Measurements from ENCODE around the gene FOXL1. TPM values are rescaled to one million over a fixed set of nuclear protein-coding genes. Genes with fewer than 3 reads are reported as not detected.

Gene FOXL1
- total RNA-seq, 1 donor from 2014 or later, result 8.2 TPM

DNA sequence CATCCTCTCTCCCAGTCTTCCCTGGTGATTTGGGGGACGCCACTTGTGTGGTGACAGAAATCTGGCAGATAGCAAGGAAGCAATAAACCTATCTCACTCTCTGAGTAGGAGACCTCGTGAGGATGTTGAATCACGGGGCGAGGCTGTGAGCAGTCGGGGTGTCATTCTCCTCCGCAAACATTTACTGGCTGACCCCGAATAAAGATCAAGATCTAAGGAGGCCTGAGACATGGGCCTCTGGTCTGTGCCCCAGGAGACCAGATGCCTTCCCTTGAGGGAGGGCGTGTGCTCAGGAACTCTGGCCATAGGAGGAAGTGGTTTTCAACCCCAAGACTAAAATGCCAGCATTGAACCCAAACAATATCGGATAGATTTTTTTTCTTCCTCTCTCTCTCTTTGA lies 53.1 kb downstream of the FOXL1 start:
- peak; percentile 62 for DNase-seq (ENCODE audit: low spot score)

Other genes starting within 250 kb of the FOXL1 start
- 31.0 TPM for gene FOXF1, start 68.0 kb upstream of the FOXL1 start, total RNA-seq
- 29.0 TPM for gene MTHFSD, start 23.3 kb upstream of the FOXL1 start, total RNA-seq
- 0.92 TPM for gene FOXC2, start 11.7 kb upstream of the FOXL1 start, total RNA-seq

All from mucosa of gallbladder (tissue), 1 donor.